Subcutaneous abdominal adipose tissue (tissue), 5 donors: ENCODE data around the gene SNX12.
A peak's percentile ranks its signal among the peaks of the same experiment; 100 is the strongest.

Experiments used
- H3K27ac ChIP-seq: one replicate; pipeline ENCODE4 v1.7.0; 2013; ENCODE audit warnings: low read depth, mild to moderate bottlenecking, inconsistent platforms, low read length, moderate library complexity
- H3K27me3 ChIP-seq, 5 donors: one replicate each; pipeline ENCODE4 v1.7.0; 2013; ENCODE audit warnings: low read length in 5 of 5, inconsistent platforms in 1 of 5; ENCODE audit not compliant: control insufficient read depth in 5 of 5, insufficient read depth in 4 of 5
- H3K36me3 ChIP-seq, 5 donors: one replicate each; pipeline ENCODE4 v1.7.0; 2013; ENCODE audit warnings: low read length in 5 of 5; ENCODE audit not compliant: control insufficient read depth in 5 of 5, insufficient read depth in 5 of 5
- H3K4me1 ChIP-seq, 5 donors: one replicate each; pipeline ENCODE4 v1.7.0; 2013; ENCODE audit warnings: low read length in 5 of 5, mild to moderate bottlenecking in 3 of 5, moderate library complexity in 1 of 5; ENCODE audit not compliant: control insufficient read depth in 5 of 5, insufficient read depth in 5 of 5
- H3K4me3 ChIP-seq, 5 donors: one replicate each; pipeline ENCODE4 v1.7.0; 2013; ENCODE audit warnings: low read length in 5 of 5, low read depth in 1 of 5
- H3K9ac ChIP-seq, 5 donors: one replicate each; pipeline ENCODE4 v1.7.0; 2013; ENCODE audit warnings: low read length in 5 of 5, mild to moderate bottlenecking in 4 of 5, moderate library complexity in 3 of 5
- H3K9me3 ChIP-seq, 5 donors: one replicate each; pipeline ENCODE4 v1.7.0; 2013; ENCODE audit warnings: low read length in 5 of 5; ENCODE audit not compliant: control insufficient read depth in 5 of 5
- donor health status: healthy.
- donor health status: healthy.
- donor health status: healthy.
- donor health status: healthy.
- donor health status: healthy.

SNX12 gene

GRCh38 chrX:71068044-71068918 is at the start of gene SNX12:
TSS of gene SNX12 (minus strand) at chrX:71068334. CDS start at chrX:71068306, 28 bp downstream.
- H3K9ac ChIP-seq: peak within 1 kb of the TSS; percentile 22 to 79 (median 66)

GRCh38 chrX:71117358-71117757 is 49.2 kb upstream of the SNX12 start:
- Histone ChIP-seq H3K9ac (no peak overlapping the region), H3K4me1 (peaks cover 2 to 19% (median 15%) of the 10 kb centered on the region in 5 donors), H3K27me3 (peaks cover 0 to 4% (median 0%) of the 10 kb centered on the region in 5 donors), H3K9me3 (peaks cover 0 to 4% (median 0%) of the 10 kb centered on the region in 5 donors), H3K36me3 (peaks cover 0 to 25% (median 21%) of the 10 kb centered on the region in 5 donors), H3K4me3 (no peak overlapping the region), H3K27ac (no peak overlapping the region)

More at GRCh38 chrX:71068044-71068918, at the start of gene SNX12:
- H3K9me3 ChIP-seq: peaks cover 0 to 2% (median 0%) of the 10 kb centered on the region in 5 donors
- peak within 1 kb of the TSS; percentile 73 to 89 (median 75) for H3K4me3 ChIP-seq
- peaks cover 2 to 13% (median 8%) of the 10 kb centered on the region in 5 donors for H3K4me1 ChIP-seq
- no peaks in the 10 kb centered on the region for H3K36me3 ChIP-seq
- no peaks in the 10 kb centered on the region for H3K27me3 ChIP-seq
- H3K27ac ChIP-seq: peak within 1 kb of the TSS; percentile 72

GRCh38 chrX:71111921-71112431 is 43.8 kb upstream of the SNX12 start:
- Histone ChIP-seq H3K36me3 (no peaks in the 10 kb centered on the region), H3K9me3 (no peaks in the 10 kb centered on the region), H3K4me3 (peak overlapping the region in 1 of 5 donors; percentile 13), H3K27me3 (peaks cover 0 to 17% (median 12%) of the 10 kb centered on the region in 5 donors), H3K27ac (no peak overlapping the region), H3K9ac (no peak overlapping the region), H3K4me1 (peaks cover 0 to 13% (median 4%) of the 10 kb centered on the region in 5 donors)

GRCh38 chrX:71111141-71111843 is 43.2 kb upstream of the SNX12 start, which contains the start of gene IL2RG:
TSS of gene IL2RG (minus strand) at chrX:71111577. CDS start at chrX:71111539, 38 bp downstream.
- H3K4me1 ChIP-seq: peaks cover 0 to 13% (median 4%) of the 10 kb centered on the region in 5 donors
- H3K9me3 ChIP-seq: no peaks in the 10 kb centered on the region
- H3K36me3 ChIP-seq: no peaks in the 10 kb centered on the region
- peak within 1 kb of the TSS in 4 of 5 donors; percentile 0 to 23 (median 16) for H3K4me3 ChIP-seq
- no peak within 1 kb of the TSS for H3K27ac ChIP-seq
- peaks cover 0 to 17% (median 12%) of the 10 kb centered on the region in 5 donors for H3K27me3 ChIP-seq
- H3K9ac ChIP-seq: no peak within 1 kb of the TSS

- Histone ChIP-seq H3K36me3 (no peaks in the 10 kb centered on the region), H3K27me3 (peaks cover 0 to 21% (median 19%) of the 10 kb centered on the region in 5 donors), H3K27ac (no peak overlapping the region), H3K4me3 (no peak overlapping the region), H3K4me1 (peaks cover 0 to 19% (median 6%) of the 10 kb centered on the region in 5 donors), H3K9me3 (no peaks in the 10 kb centered on the region), H3K9ac (no peak overlapping the region)
Observed at GRCh38 chrX:71109051-71109450, 40.9 kb upstream of the SNX12 start.

GRCh38 chrX:71107762-71108360 is 39.7 kb upstream of the SNX12 start:
- H3K9ac ChIP-seq: no peak overlapping the region
- H3K36me3 ChIP-seq: no peaks in the 10 kb centered on the region
- peaks cover 0 to 30% (median 14%) of the 10 kb centered on the region in 5 donors for H3K4me1 ChIP-seq
- peaks cover 0 to 23% (median 21%) of the 10 kb centered on the region in 5 donors for H3K27me3 ChIP-seq
- no peak overlapping the region for H3K4me3 ChIP-seq
- H3K27ac ChIP-seq: no peak overlapping the region
- no peaks in the 10 kb centered on the region for H3K9me3 ChIP-seq

GRCh38 chrX:71107245-71107644 is 39.1 kb upstream of the SNX12 start:
- Histone ChIP-seq H3K9ac (no peak overlapping the region), H3K4me3 (no peak overlapping the region), H3K27me3 (peaks cover 0 to 24% (median 21%) of the 10 kb centered on the region in 5 donors), H3K27ac (no peak overlapping the region), H3K36me3 (no peaks in the 10 kb centered on the region), H3K4me1 (peaks cover 0 to 33% (median 16%) of the 10 kb centered on the region in 5 donors), H3K9me3 (no peaks in the 10 kb centered on the region)

- Histone ChIP-seq H3K36me3 (no peaks in the 10 kb centered on the region), H3K27me3 (peaks cover 0 to 24% (median 20%) of the 10 kb centered on the region in 5 donors), H3K27ac (no peak within 1 kb of the TSS), H3K4me1 (peaks cover 0 to 33% (median 16%) of the 10 kb centered on the region in 5 donors), H3K4me3 (no peak within 1 kb of the TSS), H3K9ac (no peak within 1 kb of the TSS), H3K9me3 (no peaks in the 10 kb centered on the region)
Observed at GRCh38 chrX:71106427-71106826, 38.3 kb upstream of the SNX12 start, which contains the start of gene CXorf65. TSS of gene CXorf65 (minus strand) at chrX:71106740. CDS start at chrX:71106556, 184 bp downstream.

GRCh38 chrX:71105628-71106027 is 37.5 kb upstream of the SNX12 start:
- peaks cover 0 to 25% (median 19%) of the 10 kb centered on the region in 5 donors for H3K27me3 ChIP-seq
- H3K4me1 ChIP-seq: peaks cover 0 to 33% (median 16%) of the 10 kb centered on the region in 5 donors

More at GRCh38 chrX:71105628-71106027, 37.5 kb upstream of the SNX12 start:
- Histone ChIP-seq H3K9ac (no peak overlapping the region), H3K4me3 (no peak overlapping the region), H3K9me3 (no peaks in the 10 kb centered on the region), H3K27ac (no peak overlapping the region), H3K36me3 (peaks cover 0 to 3% (median 0%) of the 10 kb centered on the region in 5 donors)
